CD8-positive, alpha-beta memory T cell (primary cell): ENCODE measurements around the gene SF3B6. TPM values are rescaled to one million over a fixed set of nuclear protein-coding genes. Genes with fewer than 3 reads are reported as not detected.

ENCODE experiments used
- CTCF ChIA-PET: fragments of 350-600 bp; sonication (Branson Sonifier 250); formaldehyde crosslinking; loops from one replicate; lab custom pipeline; 2021; ENCODE audit warnings: antibody characterized with exemption; lab: Charles Lee
- POLR2A ChIA-PET: fragments of 350-600 bp; sonication (Branson Sonifier 250); formaldehyde crosslinking; loops from one replicate; lab custom pipeline; 2021; ENCODE audit warnings: antibody characterized with exemption; lab: Charles Lee
- DNase-seq, 5 donors: peaks; one replicate each; pipeline versions ENCODE4 v3.0.0 to v3.0.0-alpha.2; 2020 to 2022; ENCODE audit warnings: mixed read lengths in 1 of 5
- H3K27ac ChIP-seq: one replicate; pipeline ENCODE4 v1.7.0; 2013; ENCODE audit warnings: low read depth, mild to moderate bottlenecking, low read length, moderate library complexity
- H3K27me3 ChIP-seq: 2 replicates; pipeline ENCODE4 v1.7.0; 2013; ENCODE audit warnings: low read length, mild to moderate bottlenecking; ENCODE audit not compliant: insufficient read depth, poor library complexity, severe bottlenecking
- H3K36me3 ChIP-seq: 2 replicates; pipeline ENCODE4 v1.7.0; 2013; ENCODE audit warnings: mild to moderate bottlenecking, low read length, moderate library complexity; ENCODE audit not compliant: insufficient read depth
- H3K4me1 ChIP-seq: 2 replicates; pipeline ENCODE4 v1.7.0; 2013; ENCODE audit warnings: mild to moderate bottlenecking, low read length, moderate library complexity; ENCODE audit not compliant: insufficient read depth
- H3K4me3 ChIP-seq: 2 replicates; pipeline ENCODE4 v1.7.0; 2013; ENCODE audit warnings: mild to moderate bottlenecking, low read length
- H3K9me3 ChIP-seq: 2 replicates; pipeline ENCODE4 v1.7.0; 2013; ENCODE audit warnings: mild to moderate bottlenecking, low read length
- H3K27ac Mint-ChIP-seq, 8 donors: one replicate each; pipeline ENCODE4 v1.8.0; 2020 to 2021; ENCODE audit warnings: mixed read lengths in 8 of 8, mild to moderate bottlenecking in 6 of 8, inconsistent platforms in 3 of 8, moderate library complexity in 3 of 8
- H3K27me3 Mint-ChIP-seq, 2 donors: one replicate each; pipeline ENCODE4 v1.8.0; 2020 to 2021; ENCODE audit warnings: mixed read lengths in 2 of 2, mild to moderate bottlenecking in 1 of 2, moderate library complexity in 1 of 2
- H3K36me3 Mint-ChIP-seq, 3 donors: one replicate each; pipeline ENCODE4 v1.8.0; 2020 to 2021; ENCODE audit warnings: mixed read lengths in 3 of 3, inconsistent platforms in 1 of 3, mild to moderate bottlenecking in 1 of 3
- H3K4me1 Mint-ChIP-seq, 3 donors: one replicate each; pipeline ENCODE4 v1.8.0; 2020 to 2021; ENCODE audit warnings: mixed read lengths in 3 of 3, inconsistent platforms in 1 of 3, mild to moderate bottlenecking in 1 of 3
- H3K4me3 Mint-ChIP-seq, 7 donors: one replicate each; pipeline ENCODE4 v1.8.0; 2020 to 2021; ENCODE audit warnings: mixed read lengths in 7 of 7, mild to moderate bottlenecking in 6 of 7, moderate library complexity in 4 of 7, inconsistent platforms in 2 of 7
- H3K9me3 Mint-ChIP-seq, 5 donors: one replicate each; pipeline ENCODE4 v1.8.0; 2020 to 2022; ENCODE audit warnings: mixed read lengths in 5 of 5, mild to moderate bottlenecking in 3 of 5, moderate library complexity in 2 of 5, inconsistent platforms in 1 of 5
- polyA plus RNA-seq: library from polyadenylated mRNA; unstranded; fragments of 300-500 nt; fragmentation: Illumina TruSeq; gene quantifications from one replicate; pipeline ENCODE4 v1.2.3, GENCODE V29; 2021
- total RNA-seq, 2 experiments: library from RNA; stranded (reverse); gene quantifications; one replicate each; pipeline ENCODE4 v1.2.3, GENCODE V29; 2021

SF3B6 gene
- total RNA-seq (100 to 1,000 TPM; 141 to 146 TPM), polyA plus RNA-seq (181 TPM)

- Mint-ChIP-seq H3K27me3 (no peaks in the 10 kb centered on the region), H3K27ac (peak within 1 kb of the TSS; percentile 91 to 100 (median 98)), H3K36me3 (peaks cover 0 to 45% (median 4%) of the 10 kb centered on the region in 3 donors), H3K4me1 (peaks cover 29 to 48% (median 42%) of the 10 kb centered on the region in 3 donors), H3K4me3 (peak within 1 kb of the TSS; percentile 94 to 100 (median 99)), H3K9me3 (no peaks in the 10 kb centered on the region)
- H3K4me1 ChIP-seq: peaks cover 23% of the 10 kb centered on the region
- H3K27me3 ChIP-seq: no peaks in the 10 kb centered on the region
- H3K27ac ChIP-seq: peak within 1 kb of the TSS; percentile 93
- no peaks in the 10 kb centered on the region for H3K9me3 ChIP-seq
- ChIA-PET POLR2A (interaction anchor here (0.5 to 2.0 kb wide), 7 partner anchors 27 to 284 kb away, joined by 3 to 41 read pairs (median 7); partner anchors contain the start of genes ATAD2B, ITSN2, PFN4 and WDCP), CTCF (interaction anchor here (1.2 to 2.2 kb wide), 3 partner anchors 8 to 149 kb away, joined by 3 to 27 read pairs (median 9); partner anchors contain the start of genes ATAD2B and TP53I3)
- H3K36me3 ChIP-seq: peaks cover 11% of the 10 kb centered on the region
- DNase-seq: peak; percentile 99 to 100 (median 100)
- H3K4me3 ChIP-seq: peak within 1 kb of the TSS; percentile 98
These were observed at the start of gene SF3B6 for GRCh38 chr2:24075915-24076848. SF3B6 (minus strand) TSS chr2:24076326; CDS start chr2:24076229, 97 bp downstream.

GRCh38 chr2:24123922-24124580, 47.9 kb upstream of the SF3B6 start:
- Mint-ChIP-seq H3K27me3 (no peaks in the 10 kb centered on the region), H3K9me3 (no peaks in the 10 kb centered on the region), H3K4me3 (peak overlapping the region; percentile 75 to 94 (median 84)), H3K27ac (peak overlapping the region; percentile 52 to 94 (median 78)), H3K4me1 (peaks cover 11 to 19% (median 17%) of the 10 kb centered on the region in 3 donors), H3K36me3 (peaks cover 0 to 4% (median 2%) of the 10 kb centered on the region in 3 donors)
- no peak for DNase-seq
- Histone ChIP-seq H3K27me3 (no peaks in the 10 kb centered on the region), H3K9me3 (no peaks in the 10 kb centered on the region), H3K4me1 (peaks cover 11% of the 10 kb centered on the region), H3K27ac (peak overlapping the region; percentile 68), H3K4me3 (peak overlapping the region; percentile 76), H3K36me3 (no peaks in the 10 kb centered on the region)
- ChIA-PET POLR2A (no interaction called here), CTCF (interaction anchor here (1.3 kb wide), 1 partner anchor 40 kb away, joined by 6 read pairs; the partner anchor contains the start of gene TP53I3)

GRCh38 chr2:24123195-24123921, 47.2 kb upstream of the SF3B6 start, which contains the start of the genes FAM228B and PFN4:
FAM228B (plus strand) TSS chr2:24123469; CDS start chr2:24124362, 893 bp downstream.
PFN4 (minus strand) TSS chr2:24123334; CDS start chr2:24122535, 799 bp downstream.
- ChIA-PET CTCF (interaction anchor here (1.3 kb wide), 1 partner anchor 39 kb away, joined by 6 read pairs; the partner anchor contains the start of gene TP53I3), POLR2A (interaction anchor here (1.9 kb wide), 1 partner anchor 47 kb away, joined by 5 read pairs; no protein-coding TSS in a partner anchor)
- no peaks in the 10 kb centered on the region for H3K9me3 ChIP-seq
- DNase-seq: peak; percentile 36 to 66 (median 54)
- H3K36me3 ChIP-seq: no peaks in the 10 kb centered on the region
- no peaks in the 10 kb centered on the region for H3K27me3 ChIP-seq
- H3K9me3 Mint-ChIP-seq: no peaks in the 10 kb centered on the region
- H3K27ac ChIP-seq: peak within 1 kb of the TSS; percentile 68
- H3K4me1 Mint-ChIP-seq: peaks cover 11 to 19% (median 17%) of the 10 kb centered on the region in 3 donors
- H3K27ac Mint-ChIP-seq: peak within 1 kb of the TSS; percentile 64 to 94 (median 90)
- peak within 1 kb of the TSS; percentile 76 for H3K4me3 ChIP-seq
- H3K4me1 ChIP-seq: peaks cover 11% of the 10 kb centered on the region
- H3K36me3 Mint-ChIP-seq: peaks cover 0 to 4% (median 2%) of the 10 kb centered on the region in 3 donors
- H3K27me3 Mint-ChIP-seq: no peaks in the 10 kb centered on the region
- H3K4me3 Mint-ChIP-seq: peak within 1 kb of the TSS; percentile 82 to 94 (median 86)

- Histone ChIP-seq H3K4me3 (peak overlapping the region; percentile 46), H3K36me3 (no peaks in the 10 kb centered on the region), H3K4me1 (peaks cover 11% of the 10 kb centered on the region), H3K9me3 (no peaks in the 10 kb centered on the region), H3K27ac (peak overlapping the region; percentile 68), H3K27me3 (no peaks in the 10 kb centered on the region)
- peak overlapping the region; percentile 40 to 91 (median 86) for H3K27ac Mint-ChIP-seq
- peaks cover 11 to 19% (median 17%) of the 10 kb centered on the region in 3 donors for H3K4me1 Mint-ChIP-seq
- peaks cover 0 to 1% (median 1%) of the 10 kb centered on the region in 3 donors for H3K36me3 Mint-ChIP-seq
- DNase-seq: no peak
- CTCF ChIA-PET: interaction anchor here (0.8 to 1.6 kb wide), 3 partner anchors 16 to 196 kb away, joined by 3 to 4 read pairs (median 3); partner anchors contain the start of genes ATAD2B and TP53I3
- H3K4me3 Mint-ChIP-seq: peak overlapping the region; percentile 77 to 91 (median 85)
- no peaks in the 10 kb centered on the region for H3K9me3 Mint-ChIP-seq
- POLR2A ChIA-PET: interaction anchor here (1.0 to 1.9 kb wide), 2 partner anchors 44 to 46 kb away, joined by 5 read pairs; no protein-coding TSS in a partner anchor
- no peaks in the 10 kb centered on the region for H3K27me3 Mint-ChIP-seq
These were observed 46.5 kb upstream of the SF3B6 start for GRCh38 chr2:24122366-24123194.

- Histone ChIP-seq H3K27ac (no peak overlapping the region), H3K9me3 (no peaks in the 10 kb centered on the region), H3K4me3 (no peak overlapping the region), H3K36me3 (no peaks in the 10 kb centered on the region), H3K27me3 (no peaks in the 10 kb centered on the region), H3K4me1 (peaks cover 11% of the 10 kb centered on the region)
- Mint-ChIP-seq H3K36me3 (peaks cover 0 to 1% (median 0%) of the 10 kb centered on the region in 3 donors), H3K27ac (peak overlapping the region in 4 of 8 donors; percentile 21 to 81 (median 38)), H3K4me3 (peak overlapping the region in 4 of 7 donors; percentile 8 to 90 (median 71)), H3K9me3 (no peaks in the 10 kb centered on the region), H3K27me3 (no peaks in the 10 kb centered on the region), H3K4me1 (peaks cover 11 to 19% (median 17%) of the 10 kb centered on the region in 3 donors)
- POLR2A ChIA-PET: interaction anchor here (1.0 to 1.9 kb wide), 2 partner anchors 43 to 45 kb away, joined by 5 read pairs; no protein-coding TSS in a partner anchor
- CTCF ChIA-PET: interaction anchor here (1.6 kb wide), 1 partner anchor 37 kb away, joined by 4 read pairs; the partner anchor contains the start of gene TP53I3
- DNase-seq: no peak
These were observed 45.3 kb upstream of the SF3B6 start for GRCh38 chr2:24121469-24121868.

- Histone ChIP-seq H3K4me3 (no peak overlapping the region), H3K27ac (no peak overlapping the region), H3K36me3 (no peaks in the 10 kb centered on the region), H3K4me1 (peaks cover 11% of the 10 kb centered on the region), H3K9me3 (no peaks in the 10 kb centered on the region), H3K27me3 (no peaks in the 10 kb centered on the region)
- H3K27ac Mint-ChIP-seq: peak overlapping the region in 6 of 8 donors; percentile 19 to 57 (median 34)
- ChIA-PET CTCF (interaction anchor here (1.6 kb wide), 1 partner anchor 36 kb away, joined by 4 read pairs; the partner anchor contains the start of gene TP53I3), POLR2A (no interaction called here)
- H3K4me3 Mint-ChIP-seq: peak overlapping the region in 3 of 7 donors; percentile 49 to 90 (median 49)
- peaks cover 0 to 1% (median 0%) of the 10 kb centered on the region in 3 donors for H3K36me3 Mint-ChIP-seq
- H3K9me3 Mint-ChIP-seq: no peaks in the 10 kb centered on the region
- DNase-seq: no peak
- H3K4me1 Mint-ChIP-seq: peaks cover 11 to 18% (median 17%) of the 10 kb centered on the region in 3 donors
- H3K27me3 Mint-ChIP-seq: no peaks in the 10 kb centered on the region
These were observed 44.9 kb upstream of the SF3B6 start for GRCh38 chr2:24121066-24121465.
